SK-N-SH (cell line): ENCODE results near the gene KRT72. TPM values are rescaled to one million over a fixed set of nuclear protein-coding genes. Genes with fewer than 3 reads are reported as not detected.

Source experiments
- CTCF ChIA-PET: fragments of 300-600, 350-600 bp; formaldehyde crosslinking; extraction: SDS; loops from one replicate; lab custom pipeline; 2021; lab: Yijun Ruan, JAX
- POLR2A ChIA-PET: fragments of 350-600 bp; sonication (Branson Sonifier 250); formaldehyde crosslinking; extraction: SDS; loops from one replicate; lab custom pipeline; 2020; ENCODE audit warnings: antibody characterized with exemption, inconsistent platforms; lab: Yijun Ruan, JAX
- DNase-seq: peaks from one replicate; pipeline ENCODE4 v3.0.0; 2012
- H2AFZ ChIP-seq: fragments of 200-600 bp; sonication (generic); 2 replicates; pipeline ENCODE4 v1.8.1; 2016; ENCODE audit warnings: antibody characterized with exemption, mild to moderate bottlenecking, low read depth
- H3F3A ChIP-seq: fragments of 200-600 bp; sonication (generic); replicated peaks from 2 replicates; pipeline ENCODE3; 2016; ENCODE audit warnings: antibody characterized with exemption, mild to moderate bottlenecking; ENCODE audit not compliant: insufficient read depth
- H3K27ac ChIP-seq, 2 experiments: fragments of 200-500 bp in 1 of 2; fragments of 200-600 bp in 1 of 2; sonication (Bioruptor generic) in 1 of 2; sonication (generic), shearing (Covaris generic) in 1 of 2; 2 replicates each; pipeline versions ENCODE4 v1.5.1 to v1.6.1; 2014 to 2016; ENCODE audit warnings: low read depth in 2 of 2, inconsistent platforms in 1 of 2, low read length in 1 of 2, mild to moderate bottlenecking in 1 of 2, mixed read lengths in 1 of 2
- H3K27me3 ChIP-seq: fragments of 200-600 bp; sonication (generic), shearing (Covaris generic); 2 replicates; pipeline ENCODE4 v1.6.1; 2016; ENCODE audit warnings: mixed run types; ENCODE audit not compliant: insufficient read depth
- H3K36me3 ChIP-seq, 2 experiments: fragments of 200-500 bp in 1 of 2; fragments of 200-600 bp in 1 of 2; sonication (Bioruptor generic) in 1 of 2; sonication (generic) in 1 of 2; replicated peaks in 1 of 2; 2 replicates each; pipeline versions ENCODE3 to v1.5.1; 2014 to 2016; ENCODE audit warnings: low read length in 1 of 2, mild to moderate bottlenecking in 1 of 2; ENCODE audit not compliant: insufficient read depth in 2 of 2, control insufficient read depth in 1 of 2
- H3K4me1 ChIP-seq, 2 experiments: fragments of 200-500 bp in 1 of 2; fragments of 200-600 bp in 1 of 2; sonication (Bioruptor generic) in 1 of 2; sonication (generic), shearing (Covaris generic) in 1 of 2; 2 replicates each; pipeline versions ENCODE4 v1.5.1 to v1.6.1; 2014 to 2016; ENCODE audit warnings: low read depth in 1 of 2, low read length in 1 of 2, mixed run types in 1 of 2; ENCODE audit not compliant: insufficient read depth in 2 of 2, control insufficient read depth in 1 of 2
- H3K4me2 ChIP-seq: fragments of 200-600 bp; sonication (generic), shearing (Covaris generic); 2 replicates; pipeline ENCODE4 v1.6.1; 2017; ENCODE audit warnings: mixed run types
- H3K4me3 ChIP-seq, 2 experiments: fragments of 200-500 bp in 1 of 2; fragments of 200-600 bp in 1 of 2; sonication (Bioruptor generic) in 1 of 2; sonication (generic), shearing (Covaris generic) in 1 of 2; 2 replicates each; pipeline versions ENCODE4 v1.5.1 to v1.8.1; 2014 to 2016; ENCODE audit warnings: low read depth in 2 of 2, inconsistent platforms in 1 of 2, low read length in 1 of 2, mild to moderate bottlenecking in 1 of 2, mixed read lengths in 1 of 2, moderate library complexity in 1 of 2
- H3K79me2 ChIP-seq: fragments of 200-600 bp; sonication (generic); 2 replicates; pipeline ENCODE4 v1.8.1; 2017; ENCODE audit warnings: mild to moderate bottlenecking; ENCODE audit not compliant: insufficient read depth
- H3K9ac ChIP-seq: fragments of 200-600 bp; sonication (generic); 2 replicates; pipeline ENCODE4 v1.6.1; 2017; ENCODE audit warnings: mixed run types
- H3K9me2 ChIP-seq: fragments of 200-600 bp; sonication (generic); 2 replicates; pipeline ENCODE4 v1.6.1; 2017; ENCODE audit warnings: mixed run types
- H3K9me3 ChIP-seq: fragments of 200-600 bp; sonication (generic); 2 replicates; pipeline ENCODE4 v1.6.1; 2017; ENCODE audit warnings: mixed run types, mild to moderate bottlenecking, moderate library complexity
- H4K20me1 ChIP-seq: fragments of 200-600 bp; sonication (generic); 2 replicates; pipeline ENCODE4 v1.6.1; 2017; ENCODE audit warnings: mild to moderate bottlenecking, mixed run types; ENCODE audit not compliant: insufficient read depth
- EP300 ChIP-seq, 2 experiments: IDR thresholded peaks; 2 replicates each; pipeline versions ENCODE4 v1.4.0 to v1.6.1; 2012; ENCODE audit warnings: borderline replicate concordance in 1 of 2, low read depth in 1 of 2, low read length in 1 of 2
- EZH2phosphoT487 ChIP-seq: fragments of 200-600 bp; sonication (generic); IDR thresholded peaks from 2 replicates; pipeline ENCODE4 v1.6.1; 2017; ENCODE audit warnings: low read depth, mixed run types, mild to moderate bottlenecking, antibody characterized with exemption, moderate library complexity, borderline replicate concordance
- FOSL2 ChIP-seq: IDR thresholded peaks from 2 replicates; pipeline ENCODE4 v1.4.0; 2012; ENCODE audit warnings: low read depth, mild to moderate bottlenecking, moderate library complexity, borderline replicate concordance
- GABPA ChIP-seq: IDR thresholded peaks from 2 replicates; pipeline ENCODE4 v1.4.0; 2012; ENCODE audit warnings: low read depth, mild to moderate bottlenecking
- JUND ChIP-seq: IDR thresholded peaks from 2 replicates; pipeline ENCODE4 v1.4.0; 2012
- NFIC ChIP-seq: IDR thresholded peaks from 2 replicates; pipeline ENCODE4 v1.4.0; 2012; ENCODE audit warnings: borderline replicate concordance
- NRF1 ChIP-seq: IDR thresholded peaks from 2 replicates; pipeline ENCODE4 v1.6.1; 2012; ENCODE audit warnings: low read depth, mild to moderate bottlenecking, low read length
- PBX3 ChIP-seq: IDR thresholded peaks from 2 replicates; pipeline ENCODE4; 2012
- POLR2AphosphoS5 ChIP-seq: IDR thresholded peaks from 2 replicates; pipeline ENCODE4 v1.6.1; 2012; ENCODE audit warnings: low read depth, low read length
- RCOR1 ChIP-seq: fragments of 150-350 bp; IDR thresholded peaks from 2 replicates; pipeline ENCODE4 v1.6.1; 2017; ENCODE audit warnings: antibody characterized with exemption, low read length
- REST ChIP-seq: IDR thresholded peaks from 2 replicates; pipeline ENCODE4 v1.6.1; 2012; ENCODE audit warnings: mild to moderate bottlenecking, low read depth, low read length, moderate library complexity
- SIN3A ChIP-seq: IDR thresholded peaks from 2 replicates; pipeline ENCODE4 v1.6.1; 2012; ENCODE audit warnings: low read depth, mild to moderate bottlenecking, low read length, moderate library complexity, borderline replicate concordance
- SMC3 ChIP-seq: IDR thresholded peaks from 2 replicates; pipeline ENCODE4 v1.6.1; 2012; ENCODE audit warnings: low read depth, low read length, improper control_type of control experiment
- TAF1 ChIP-seq: IDR thresholded peaks from 2 replicates; pipeline ENCODE4 v1.6.1; 2012; ENCODE audit warnings: low read depth, mild to moderate bottlenecking, low read length, moderate library complexity, borderline replicate concordance
- TCF12 ChIP-seq: IDR thresholded peaks from 2 replicates; pipeline ENCODE4 v1.4.0; 2012
- TEAD4 ChIP-seq: IDR thresholded peaks from 2 replicates; pipeline ENCODE4 v1.4.0; 2012; ENCODE audit warnings: mild to moderate bottlenecking, borderline replicate concordance; ENCODE audit not compliant: insufficient read depth
- WGBS: methylation state at CpG from one replicate; pipeline ENCODE4 v1.1.6; 2017; ENCODE audit warnings: low lambda C conversion rate; 5-methylcytosine and 5-hydroxymethylcytosine counted together
- polyA plus RNA-seq, 3 experiments: library from polyadenylated mRNA; depleted of rRNA; stranded (reverse); fragments of >200 nt; gene quantifications; 2 replicates each; pipeline ENCODE4 v1.2.3, GENCODE V29; 2012
- TF ChIP-seq, protein P1 (sequence below): IDR thresholded peaks from 2 replicates; pipeline ENCODE4 v1.4.0; 2012; ENCODE audit warnings: low read depth

The KRT72 gene
- polyA plus RNA-seq, 1 of the 3 experiments (the other 2 are of a cell fraction), result not detected

DNA sequence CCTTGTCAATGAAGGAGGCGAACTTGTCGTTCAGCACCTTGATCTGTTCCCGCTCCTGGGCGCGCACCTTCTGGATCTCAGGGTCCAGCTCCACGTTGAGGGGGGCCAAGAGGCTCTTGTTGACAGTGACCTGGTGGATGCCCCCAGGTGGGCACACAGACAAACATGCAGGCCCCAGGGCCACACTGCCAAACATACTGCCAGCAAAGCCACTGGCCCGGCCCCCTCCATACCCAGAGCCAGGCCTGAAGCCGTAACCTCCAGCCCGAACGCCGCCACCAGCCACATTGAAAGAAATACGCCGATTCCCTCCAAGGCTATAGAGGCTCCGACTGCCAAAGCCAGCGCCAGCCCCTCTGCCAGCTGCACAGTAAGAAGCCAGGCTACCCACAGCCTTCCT lies 28.0 kb downstream of the KRT72 start (continued):
- TF ChIP-seq REST, result no peak
- TF ChIP-seq NFIC, result no peak
- TF ChIP-seq SIN3A, result no peak
- no peak for TF ChIP-seq NRF1

- Histone ChIP-seq H3F3A (no peaks in the 10 kb centered on the region), H3K4me2 (no peak overlapping the region), H3K4me1 (no peaks in the 10 kb centered on the region; a peak in 1 of 4 replicates), H2AFZ (no peak overlapping the region), H3K27ac (no peak overlapping the region), H4K20me1 (no peaks in the 10 kb centered on the region), H3K4me3 (no peak overlapping the region), H3K9ac (no peak overlapping the region), H3K9me3 (no peaks in the 10 kb centered on the region), H3K36me3 (no peaks in the 10 kb centered on the region), H3K79me2 (no peaks in the 10 kb centered on the region), H3K27me3 (peaks cover 84% of the 10 kb centered on the region), H3K9me2 (no peaks in the 10 kb centered on the region)
- CTCF ChIA-PET, result no interaction called here
- no peak for DNase-seq
- POLR2A ChIA-PET, result no interaction called here
- TF ChIP-seq GABPA (no peak), SMC3 (no peak), JUND (no peak), REST (no peak), TEAD4 (no peak), PBX3 (no peak), RCOR1 (no peak), EZH2phosphoT487 (no peak), EP300 (IDR thresholded peaks at IDR 0.05; ENCODE audit: borderline replicate concordance in 1 of 2, low read depth in 1 of 2, low read length in 1 of 2) (no peak), TAF1 (no peak), SIN3A (no peak), FOSL2 (no peak), TCF12 (no peak), POLR2AphosphoS5 (no peak)
- TF ChIP-seq, protein P1, sequence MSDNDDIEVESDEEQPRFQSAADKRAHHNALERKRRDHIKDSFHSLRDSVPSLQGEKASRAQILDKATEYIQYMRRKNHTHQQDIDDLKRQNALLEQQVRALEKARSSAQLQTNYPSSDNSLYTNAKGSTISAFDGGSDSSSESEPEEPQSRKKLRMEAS, result no peak
- WGBS, result 43% methylated on average over 10 of the region's 10 CpGs
These were observed 30.8 kb downstream of the KRT72 start for GRCh38 chr12:52570511-52570910.
